Measurements from ENCODE around the gene CPED1.

The CPED1 gene

DNA sequence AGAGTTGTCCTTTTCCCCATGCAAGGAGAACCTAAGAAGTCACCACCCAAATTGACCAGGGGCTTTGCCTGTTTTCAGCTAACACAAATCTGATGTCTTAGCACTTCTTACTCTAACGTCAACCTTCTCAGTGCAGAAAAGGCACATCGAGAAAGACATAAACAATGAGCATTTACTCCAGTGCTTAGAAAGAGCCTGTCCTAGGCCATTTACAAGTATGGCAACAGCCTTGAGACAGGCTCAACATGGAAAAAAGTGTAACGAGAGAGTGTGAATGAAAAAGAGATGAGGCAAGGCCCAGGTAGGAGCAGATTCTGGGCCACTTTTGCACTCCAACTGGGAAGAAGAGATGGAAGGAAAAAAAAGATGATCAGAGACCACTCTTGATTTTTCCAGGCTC lies 54.4 kb downstream of the CPED1 start:
- TF ChIP-seq, protein P1, sequence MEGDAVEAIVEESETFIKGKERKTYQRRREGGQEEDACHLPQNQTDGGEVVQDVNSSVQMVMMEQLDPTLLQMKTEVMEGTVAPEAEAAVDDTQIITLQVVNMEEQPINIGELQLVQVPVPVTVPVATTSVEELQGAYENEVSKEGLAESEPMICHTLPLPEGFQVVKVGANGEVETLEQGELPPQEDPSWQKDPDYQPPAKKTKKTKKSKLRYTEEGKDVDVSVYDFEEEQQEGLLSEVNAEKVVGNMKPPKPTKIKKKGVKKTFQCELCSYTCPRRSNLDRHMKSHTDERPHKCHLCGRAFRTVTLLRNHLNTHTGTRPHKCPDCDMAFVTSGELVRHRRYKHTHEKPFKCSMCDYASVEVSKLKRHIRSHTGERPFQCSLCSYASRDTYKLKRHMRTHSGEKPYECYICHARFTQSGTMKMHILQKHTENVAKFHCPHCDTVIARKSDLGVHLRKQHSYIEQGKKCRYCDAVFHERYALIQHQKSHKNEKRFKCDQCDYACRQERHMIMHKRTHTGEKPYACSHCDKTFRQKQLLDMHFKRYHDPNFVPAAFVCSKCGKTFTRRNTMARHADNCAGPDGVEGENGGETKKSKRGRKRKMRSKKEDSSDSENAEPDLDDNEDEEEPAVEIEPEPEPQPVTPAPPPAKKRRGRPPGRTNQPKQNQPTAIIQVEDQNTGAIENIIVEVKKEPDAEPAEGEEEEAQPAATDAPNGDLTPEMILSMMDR (IDR thresholded peaks at IDR 0.05; ENCODE audit: borderline replicate concordance, insufficient read depth, low read depth, low read length), result no peak
- H3K4me3 ChIP-seq (ENCODE audit: low read depth, low read length), result no peak overlapping the region

DNA sequence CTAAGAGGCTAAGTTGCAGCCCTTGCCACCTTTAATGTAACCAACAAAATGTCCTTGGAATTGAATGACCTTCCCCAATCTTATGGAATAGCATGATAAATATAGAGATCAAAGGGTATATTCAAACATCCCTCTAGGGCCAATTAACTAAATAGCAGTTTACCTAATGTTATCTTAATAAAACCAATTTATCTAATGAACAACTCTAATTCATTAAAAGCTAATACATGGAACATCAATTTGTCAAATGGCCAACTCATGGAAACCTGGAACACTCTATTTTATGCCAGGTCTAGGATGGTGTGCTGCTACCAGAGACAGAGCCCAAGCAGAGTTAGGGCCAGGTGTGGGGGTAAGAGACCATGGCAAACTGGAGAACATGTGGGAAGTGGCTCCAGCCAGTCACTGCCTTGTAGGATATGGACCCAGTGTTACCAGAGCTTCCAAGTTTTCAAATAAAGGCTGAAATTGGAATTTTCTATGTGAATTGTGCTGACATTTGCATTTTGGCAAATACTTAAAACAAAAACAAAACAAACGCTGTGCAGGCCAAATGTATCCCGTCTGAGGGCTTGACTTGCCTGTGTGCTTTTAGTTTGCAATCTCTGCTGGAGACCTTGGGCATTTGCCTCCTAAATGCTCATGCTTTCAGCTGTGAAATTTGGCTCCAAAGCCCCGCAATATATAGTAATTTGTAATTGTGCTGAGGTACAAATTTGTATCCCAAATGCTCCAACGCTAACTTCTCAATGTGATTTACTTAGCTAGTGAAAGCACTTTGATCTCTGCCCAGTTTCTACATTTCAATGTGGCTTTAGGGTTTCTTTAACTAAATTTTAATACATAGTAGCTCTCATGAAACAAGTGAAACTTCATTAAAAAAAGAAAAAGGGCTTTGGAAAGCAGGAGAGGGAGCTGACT lies 55.1 kb downstream of the CPED1 start:
- no peak overlapping the region for H3K4me3 ChIP-seq (ENCODE audit: low read depth, low read length)
- TF ChIP-seq, protein P1 (IDR thresholded peaks at IDR 0.05; ENCODE audit: borderline replicate concordance, insufficient read depth, low read depth, low read length), result no peak

- TF ChIP-seq, protein P1 (IDR thresholded peaks at IDR 0.05; ENCODE audit: borderline replicate concordance, insufficient read depth, low read depth, low read length), result no peak
- H3K4me3 ChIP-seq (ENCODE audit: low read depth, low read length), result no peak overlapping the region
Observed at GRCh38 chr7:121045090-121045489, 56.6 kb downstream of the CPED1 start.

- H3K4me3 ChIP-seq (ENCODE audit: low read depth, low read length), result no peak overlapping the region
- TF ChIP-seq, protein P1 (IDR thresholded peaks at IDR 0.05; ENCODE audit: borderline replicate concordance, insufficient read depth, low read depth, low read length), result no peak
Observed at GRCh38 chr7:121046009-121046408, 57.5 kb downstream of the CPED1 start.

GRCh38 chr7:121046893-121047468 lies 58.5 kb downstream of the CPED1 start:
- TF ChIP-seq, protein P1 (IDR thresholded peaks at IDR 0.05; ENCODE audit: borderline replicate concordance, insufficient read depth, low read depth, low read length), result no peak
- H3K4me3 ChIP-seq (ENCODE audit: low read depth, low read length), result no peak overlapping the region

DNA sequence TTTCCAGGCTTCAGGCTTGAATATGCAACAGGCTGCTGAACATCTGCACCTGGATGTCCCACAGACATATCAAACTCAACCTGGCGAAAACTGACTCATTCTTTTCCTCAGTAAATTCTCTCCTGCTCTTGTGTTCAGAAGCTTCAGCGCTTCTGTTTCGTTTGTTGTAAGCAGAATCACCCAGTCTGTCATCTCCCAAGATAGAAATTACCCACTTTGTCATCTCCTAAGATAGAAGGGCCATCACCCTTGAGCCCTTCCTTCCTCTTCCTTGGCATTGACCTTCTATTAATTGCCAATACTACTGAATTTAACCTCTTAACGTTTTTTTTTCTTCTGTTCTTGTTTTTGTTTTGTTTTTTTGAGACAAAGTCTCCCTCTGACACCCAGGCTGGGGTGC lies 59.7 kb downstream of the CPED1 start:
- H3K4me3 ChIP-seq (ENCODE audit: low read depth, low read length), result no peak overlapping the region
- TF ChIP-seq, protein P1 (IDR thresholded peaks at IDR 0.05; ENCODE audit: borderline replicate concordance, insufficient read depth, low read depth, low read length), result no peak

Measured in GM12875 (cell line).